Measurements from ENCODE around the gene POLE2.
A peak's percentile ranks its signal among the peaks of the same experiment; 100 is the strongest.
"Not testable (repeated sequence)": the region's sequence is repeated elsewhere in the genome, so short reads cannot be mapped to it uniquely, and the experiment has no call there.

POLE2 gene

GRCh38 chr14:49670475-49670874 lies 17.5 kb downstream of the POLE2 start:
- no peak for DNase-seq (ENCODE audit: low read depth in 2 of 2, low spot score in 1 of 2)

- no peak for DNase-seq (ENCODE audit: low read depth in 2 of 2, low spot score in 1 of 2)
These were observed 28.2 kb downstream of the POLE2 start for GRCh38 chr14:49659526-49660455.

- DNase-seq (ENCODE audit: low read depth in 2 of 2, low spot score in 1 of 2), result not testable (repeated sequence)
These were observed 30.5 kb downstream of the POLE2 start for GRCh38 chr14:49657500-49657899.

GRCh38 chr14:49654511-49654910 lies 33.5 kb downstream of the POLE2 start:
- no peak for DNase-seq (ENCODE audit: low read depth in 2 of 2, low spot score in 1 of 2)

- DNase-seq (ENCODE audit: low read depth in 2 of 2, low spot score in 1 of 2), result no peak
These were observed 34.5 kb downstream of the POLE2 start for GRCh38 chr14:49653508-49653907.

DNA sequence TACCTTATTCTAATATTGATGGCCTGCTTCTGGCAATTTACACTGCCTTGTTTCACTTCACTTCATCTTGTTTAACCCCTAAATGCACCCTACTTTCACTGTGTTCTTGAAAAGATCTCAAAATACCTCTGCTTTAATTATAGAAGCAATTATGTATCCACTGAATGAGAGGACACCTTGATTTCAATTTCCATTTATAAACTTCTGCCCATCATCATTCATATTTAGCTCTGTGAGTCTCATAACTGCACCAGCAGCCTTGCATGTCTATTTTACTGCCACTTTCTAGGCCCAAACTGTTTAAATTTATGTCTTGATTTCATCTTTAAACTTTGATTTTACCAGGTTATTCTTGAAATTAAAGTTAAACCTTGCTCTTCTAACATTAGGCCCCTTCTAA lies 45.9 kb downstream of the POLE2 start:
- DNase-seq (ENCODE audit: low read depth in 2 of 2, low spot score in 1 of 2), result no peak

DNA sequence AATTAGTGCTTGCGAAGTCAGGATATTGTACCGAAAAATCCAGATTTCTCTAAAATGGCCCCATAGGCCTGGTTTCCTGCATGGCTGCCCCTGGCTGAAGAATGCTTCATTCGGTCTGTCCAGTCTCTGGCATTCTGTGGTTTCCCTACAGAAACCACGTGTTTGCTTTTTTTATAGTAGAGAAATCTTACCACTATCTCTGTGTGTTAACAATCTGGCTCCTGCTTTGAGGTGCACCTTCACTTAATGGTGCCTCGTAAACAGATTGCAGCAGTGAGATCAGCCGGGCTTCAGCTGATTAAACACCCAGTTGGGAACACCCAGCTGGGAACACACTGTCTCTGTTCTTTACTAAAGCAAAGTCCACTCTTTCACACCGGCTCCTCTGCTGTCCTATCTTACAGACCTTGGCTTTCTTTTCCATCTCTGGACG lies 46.3 kb downstream of the POLE2 start:
- no peak for DNase-seq (ENCODE audit: low read depth in 2 of 2, low spot score in 1 of 2)

GRCh38 chr14:49640540-49641417 lies 47.2 kb downstream of the POLE2 start:
- no peak for DNase-seq (ENCODE audit: low read depth in 2 of 2, low spot score in 1 of 2)

DNA sequence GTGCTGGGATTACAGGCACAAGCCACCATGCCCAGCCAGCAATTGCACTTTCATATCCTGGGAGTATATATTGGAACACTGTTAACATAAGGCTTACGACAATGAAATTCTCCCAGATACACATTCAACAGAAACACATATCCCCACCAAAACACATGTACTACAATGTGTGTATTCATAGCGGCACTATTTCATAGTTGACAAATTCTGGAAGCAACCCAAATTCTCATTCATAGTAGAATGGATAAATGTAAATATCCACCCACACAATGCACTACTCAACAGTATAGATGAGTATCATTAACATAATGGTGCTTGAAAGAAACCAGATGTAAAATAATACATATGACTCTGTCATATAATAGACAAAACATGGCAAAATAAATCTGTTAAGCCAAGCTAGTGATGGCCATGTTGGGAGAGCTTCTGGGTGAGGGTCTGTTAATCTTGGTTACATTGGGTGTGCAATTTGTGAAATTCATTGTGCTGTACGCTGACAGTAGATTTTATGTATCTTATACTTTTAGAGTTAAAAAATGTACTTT lies 50.4 kb downstream of the POLE2 start:
- no peak for DNase-seq (ENCODE audit: low read depth in 2 of 2, low spot score in 1 of 2)

- DNase-seq (ENCODE audit: low read depth in 2 of 2, low spot score in 1 of 2), result no peak
These were observed 51.1 kb downstream of the POLE2 start for GRCh38 chr14:49636866-49637265.

- peak; percentile 36 to 41 for DNase-seq (ENCODE audit: low read depth in 2 of 2, low spot score in 1 of 2)
These were observed 53.3 kb downstream of the POLE2 start, which contains the start of gene DNAAF2 for GRCh38 chr14:49634547-49635334. TSS of gene DNAAF2 (minus strand) at chr14:49635244. CDS start at chr14:49635149, 95 bp downstream.

DNA sequence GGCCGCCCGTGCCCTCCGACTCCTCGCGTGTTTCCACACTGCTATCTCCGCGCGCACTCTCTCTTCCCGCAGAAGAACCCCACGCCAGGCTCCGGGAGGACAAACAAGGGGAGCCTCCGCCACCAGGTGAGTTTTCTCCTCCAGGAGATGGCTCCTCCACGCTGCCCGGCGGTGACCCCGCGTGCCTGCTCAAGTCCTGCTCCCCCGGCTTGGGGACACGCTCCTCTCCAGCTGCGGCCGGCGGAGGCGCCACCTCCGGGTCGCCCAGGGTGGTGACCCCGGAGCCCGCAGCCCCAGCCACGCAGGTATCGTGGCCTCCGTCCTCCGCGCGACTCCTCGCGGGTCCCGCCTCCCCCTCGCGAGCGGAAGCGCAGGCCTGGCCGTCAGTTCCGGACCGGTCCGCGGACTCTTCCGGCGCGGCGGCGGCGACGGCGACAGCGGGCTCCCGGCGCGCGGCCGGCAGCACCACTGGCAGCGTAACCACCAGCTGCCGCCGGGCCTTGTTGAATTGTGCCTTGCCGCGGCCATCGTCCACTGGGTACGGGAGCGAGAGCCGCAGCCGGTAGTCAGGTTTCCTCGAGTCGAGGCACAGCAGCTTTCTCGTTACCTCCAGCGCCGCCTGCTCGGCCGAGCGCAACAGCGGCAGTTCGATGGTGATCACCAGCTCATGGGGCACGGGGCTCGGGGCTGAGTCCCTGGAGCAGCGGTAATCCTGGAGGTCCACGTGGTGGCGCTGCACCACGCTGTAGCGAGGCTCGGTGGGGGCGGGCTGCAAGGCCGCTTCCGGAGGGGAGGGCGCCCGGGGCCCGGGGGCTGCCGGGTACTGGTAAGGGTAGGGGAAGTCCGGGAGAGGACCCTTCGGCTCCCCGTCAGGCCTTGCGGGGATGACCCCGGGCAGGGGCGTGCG lies 54.1 kb downstream of the POLE2 start:
- DNase-seq (ENCODE audit: low read depth in 2 of 2, low spot score in 1 of 2), result peak; percentile 83 to 91

- DNase-seq (ENCODE audit: low read depth in 2 of 2, low spot score in 1 of 2), result no peak
These were observed 63.8 kb downstream of the POLE2 start for GRCh38 chr14:49623941-49624839.

DNA sequence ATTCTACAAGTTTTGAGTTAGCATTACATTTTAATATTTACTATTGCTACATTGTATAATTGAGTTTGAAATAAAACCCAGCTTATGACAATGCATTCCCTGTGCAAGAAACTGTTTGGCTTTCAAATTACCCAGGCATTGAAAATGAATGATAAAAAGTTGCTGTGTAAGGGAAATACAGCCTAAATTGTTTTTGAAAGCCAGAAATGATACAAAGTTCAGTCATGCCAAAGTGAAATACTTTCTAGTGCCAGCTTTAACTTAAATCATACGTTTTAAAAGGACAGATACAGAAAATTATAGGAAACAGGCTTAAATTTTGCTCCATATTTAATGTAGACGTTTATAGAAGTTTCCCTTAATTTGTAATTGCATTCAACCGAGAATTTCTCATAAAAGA lies 64.6 kb downstream of the POLE2 start:
- DNase-seq (ENCODE audit: low read depth in 2 of 2, low spot score in 1 of 2), result no peak

GRCh38 chr14:49622022-49622607 lies 65.9 kb downstream of the POLE2 start:
- DNase-seq (ENCODE audit: low read depth in 2 of 2, low spot score in 1 of 2), result no peak

- DNase-seq (ENCODE audit: low read depth in 2 of 2, low spot score in 1 of 2), result no peak
These were observed 66.7 kb downstream of the POLE2 start for GRCh38 chr14:49621114-49621881.

All from stimulated activated CD8-positive, alpha-beta memory T cell treated with anti-CD3 and anti-CD28 coated beads, Interleukin-4, amount 100 ng/mL, for 1 hour (primary cell).